Measurements from ENCODE around the gene SMIM20.

- no peak for TF ChIP-seq POLR2A (IDR thresholded peaks at IDR 0.05)
- TF ChIP-seq CTCF (IDR thresholded peaks at IDR 0.05): no peak
- TF ChIP-seq EP300 (IDR thresholded peaks at IDR 0.05): no peak
- TF ChIP-seq POLR2AphosphoS5 (IDR thresholded peaks at IDR 0.05): no peak
These were observed 31.8 kb upstream of the SMIM20 start for GRCh38 chr4:25882226-25882625.
